GM18526 (cell line): ENCODE results near the gene IVD.

Experiments
- POLR2A ChIP-seq: IDR thresholded peaks from 3 replicates; pipeline ENCODE4 v1.6.1; 2011; ENCODE audit not compliant: insufficient read length; ENCODE audit errors: extremely low read depth

IVD gene

DNA sequence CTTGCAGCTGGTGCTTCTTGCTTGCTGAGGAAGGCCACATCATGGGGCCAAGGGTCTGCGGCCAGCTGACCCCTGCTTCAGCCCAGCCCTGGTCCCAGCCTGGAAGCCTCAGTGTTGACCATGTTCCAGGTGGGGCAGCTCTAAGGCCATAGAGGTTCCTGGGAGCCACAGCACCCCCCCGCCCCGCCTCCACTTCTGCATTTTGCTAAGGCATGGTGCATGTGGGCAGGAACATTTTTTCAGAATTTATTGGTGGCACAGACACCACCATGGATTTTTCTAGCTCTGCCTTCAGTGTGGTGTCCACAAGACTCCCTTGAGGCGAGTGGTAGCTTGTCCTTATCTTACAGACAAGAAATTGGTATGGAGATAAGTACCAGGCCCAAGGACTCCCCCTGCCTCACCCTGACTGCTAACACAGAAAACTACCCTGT is 63.3 kb downstream of the IVD start:
- TF ChIP-seq POLR2A = no peak

DNA sequence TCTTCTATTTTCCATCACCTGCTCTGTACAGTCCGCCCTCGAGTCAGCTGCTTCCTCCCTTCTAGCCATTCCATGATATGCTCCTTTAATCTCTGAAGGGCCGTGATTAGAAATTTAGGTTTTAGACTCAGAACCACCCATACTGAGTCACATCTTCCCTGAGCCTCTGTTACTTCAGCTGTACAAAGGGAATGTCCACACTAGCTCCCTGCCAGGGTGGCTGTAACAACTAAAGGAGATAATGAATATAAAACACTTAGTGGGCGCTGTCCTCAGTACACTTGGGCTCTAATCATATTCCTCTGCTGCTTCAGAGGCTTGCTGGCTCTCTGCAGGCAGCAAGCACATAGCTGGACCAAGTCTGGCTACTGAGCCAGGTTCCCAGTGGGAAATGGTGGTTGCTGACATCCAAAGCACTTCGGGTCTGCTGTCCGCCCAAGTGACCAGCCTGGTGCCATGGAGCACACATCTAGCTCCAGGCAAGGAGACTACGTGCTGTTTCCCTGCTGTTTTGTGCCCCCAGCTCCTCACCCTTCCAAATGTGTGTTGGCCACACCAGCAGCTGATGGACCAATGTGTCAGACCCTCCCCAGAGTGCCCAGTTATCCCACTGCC is 64.3 kb downstream of the IVD start:
- TF ChIP-seq POLR2A = no peak

DNA sequence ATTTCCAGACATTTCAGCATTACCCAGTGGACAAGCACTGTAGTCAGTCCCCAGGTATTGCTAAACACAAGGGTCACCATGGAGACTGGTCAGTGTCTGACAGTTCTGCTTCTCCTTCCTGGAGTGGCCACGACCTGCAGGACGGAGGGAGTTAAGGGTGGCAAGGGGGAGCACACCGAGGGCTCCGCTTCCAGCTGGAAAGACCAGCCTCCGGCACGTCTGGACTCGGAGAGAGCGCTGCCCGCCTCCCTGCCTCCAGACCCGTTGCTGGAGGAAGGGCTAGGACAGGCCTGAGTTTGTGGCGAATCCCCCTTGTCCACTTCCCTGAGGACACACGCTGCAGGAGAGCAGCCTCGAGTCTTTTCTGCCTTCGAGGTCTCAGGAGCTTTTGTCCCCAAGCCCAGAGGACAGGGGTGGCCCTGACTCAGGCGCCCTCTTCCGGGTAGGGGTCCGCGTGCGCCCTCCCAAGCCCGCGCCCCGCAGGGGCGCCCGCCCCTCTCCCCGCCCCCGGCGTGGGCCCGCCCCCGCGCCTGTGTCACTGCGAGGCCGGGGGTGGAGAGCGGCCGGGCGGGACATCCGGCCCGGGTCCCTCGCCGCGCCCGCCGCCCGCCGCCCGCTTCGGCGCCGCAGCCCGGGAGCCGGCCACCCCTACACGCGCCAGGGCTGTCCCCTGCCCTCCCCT is 65.0 kb downstream of the IVD start, which contains the start of gene CHST14:
TSS of gene CHST14 (plus strand) at position 562 of the 682 bp plus-strand sequence. CDS start 230 bp downstream, outside the sequence.
- peak; percentile 52 for TF ChIP-seq POLR2A
